ENCODE results near the gene ORM1.

GRCh38 chr9:114348906-114349482 is 26.1 kb downstream of the ORM1 start:
- TF ChIP-seq GATA2 (IDR thresholded peaks at IDR 0.05; ENCODE audit: low read depth, low read length) (no peak), GATA3 (IDR thresholded peaks at IDR 0.05; ENCODE audit: low read depth, low read length) (no peak)

All from SH-SY5Y (cell line).